KMS-11 (cell line): ENCODE results near the gene SLC1A2.

Experiments used
- H2AFZ ChIP-seq: fragments of 200-600 bp; sonication (generic); 2 replicates; pipeline ENCODE4 v1.6.1; 2016; ENCODE audit warnings: antibody characterized with exemption, mixed run types, low read depth
- H3K27ac ChIP-seq: fragments of 200-600 bp; sonication (generic); 2 replicates; pipeline ENCODE4 v1.6.1; 2016; ENCODE audit warnings: mild to moderate bottlenecking, mixed run types
- H3K27me3 ChIP-seq: fragments of 200-600 bp; sonication (generic); 2 replicates; pipeline ENCODE4 v1.6.1; 2017; ENCODE audit warnings: mild to moderate bottlenecking, low read depth, mixed run types, moderate library complexity; ENCODE audit not compliant: insufficient read depth
- H3K36me3 ChIP-seq: fragments of 200-600 bp; sonication (generic); 2 replicates; pipeline ENCODE4 v1.6.1; 2017; ENCODE audit warnings: mild to moderate bottlenecking, mixed run types; ENCODE audit not compliant: insufficient read depth
- H3K4me1 ChIP-seq: fragments of 200-600 bp; sonication (generic); 2 replicates; pipeline ENCODE4 v1.6.1; 2016; ENCODE audit warnings: mild to moderate bottlenecking, low read depth, mixed run types; ENCODE audit not compliant: poor library complexity, severe bottlenecking
- H3K4me2 ChIP-seq: fragments of 200-600 bp; sonication (generic); 2 replicates; pipeline ENCODE4 v1.7.0; 2016; ENCODE audit warnings: mild to moderate bottlenecking, mixed run types
- H3K4me3 ChIP-seq: fragments of 200-600 bp; sonication (generic); IDR thresholded peaks from 2 replicates; pipeline ENCODE4 v1.6.1; 2017; ENCODE audit warnings: low read depth, low read length, mixed read lengths; ENCODE audit not compliant: insufficient read depth
- H3K79me2 ChIP-seq: fragments of 200-600 bp; sonication (generic); 2 replicates; pipeline ENCODE4 v1.6.1; 2016; ENCODE audit warnings: low read depth, mixed run types; ENCODE audit not compliant: insufficient read depth
- H3K9ac ChIP-seq: fragments of 200-600 bp; sonication (generic); 2 replicates; pipeline ENCODE4 v1.6.1; 2016; ENCODE audit warnings: mild to moderate bottlenecking, mixed run types
- H4K20me1 ChIP-seq: fragments of 200-600 bp; sonication (generic); 2 replicates; pipeline ENCODE4 v1.6.1; 2016; ENCODE audit warnings: mild to moderate bottlenecking, mixed run types; ENCODE audit not compliant: insufficient read depth
- TF ChIP-seq, protein P1 (sequence below): fragments of 200-600 bp; sonication (generic); conservative IDR thresholded peaks from 2 replicates; pipeline ENCODE4 v1.6.1; 2017; ENCODE audit warnings: low read depth, mild to moderate bottlenecking, antibody characterized with exemption, low read length, moderate library complexity, mixed read lengths

Gene SLC1A2

DNA sequence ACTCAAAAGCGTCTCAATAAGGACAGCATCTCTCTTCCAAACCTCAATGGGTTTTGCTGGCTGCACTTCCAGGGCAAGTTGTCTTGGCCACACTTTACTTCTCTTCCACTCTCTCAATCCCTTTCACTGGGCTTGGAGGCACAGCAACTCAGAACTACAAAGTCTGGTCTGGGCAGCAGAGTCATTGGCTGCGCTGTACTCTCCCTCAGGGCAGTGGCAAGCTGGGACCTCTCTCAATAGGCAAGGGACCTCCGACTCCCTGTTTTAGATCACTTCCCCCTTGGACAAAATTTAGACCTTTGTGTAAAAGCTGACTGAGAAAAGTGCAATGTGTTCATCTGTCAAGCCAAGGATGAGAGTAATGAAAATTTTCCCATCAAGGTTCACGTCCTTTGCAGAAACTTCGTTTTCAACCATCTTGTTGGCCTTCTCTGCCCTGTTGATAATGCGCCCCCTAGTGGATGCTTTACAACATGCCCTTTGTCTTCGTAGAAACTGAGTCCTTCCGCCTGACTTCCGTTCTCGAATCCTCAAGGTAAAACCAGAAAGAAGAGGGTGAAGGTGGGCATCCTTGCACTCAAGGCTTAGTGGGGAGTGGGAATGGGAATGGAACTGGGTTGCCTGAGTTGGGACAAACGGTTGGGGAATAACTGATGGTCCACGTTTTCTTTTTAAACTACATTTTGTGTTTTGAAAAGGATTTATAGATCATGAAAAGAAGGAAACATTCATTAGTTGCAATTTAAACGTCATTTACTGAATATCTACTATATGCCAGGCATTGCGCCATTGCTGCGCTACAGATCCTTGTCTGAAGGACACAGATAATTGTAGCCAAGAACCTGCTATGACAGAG lies 181.3 kb downstream of the SLC1A2 start:
- no peak overlapping the region for H3K27ac ChIP-seq
- H2AFZ ChIP-seq = 0 out of 2 replicates have a peak overlapping the region, but pooled peaks have one; percentile 8
- TF ChIP-seq, protein P1, sequence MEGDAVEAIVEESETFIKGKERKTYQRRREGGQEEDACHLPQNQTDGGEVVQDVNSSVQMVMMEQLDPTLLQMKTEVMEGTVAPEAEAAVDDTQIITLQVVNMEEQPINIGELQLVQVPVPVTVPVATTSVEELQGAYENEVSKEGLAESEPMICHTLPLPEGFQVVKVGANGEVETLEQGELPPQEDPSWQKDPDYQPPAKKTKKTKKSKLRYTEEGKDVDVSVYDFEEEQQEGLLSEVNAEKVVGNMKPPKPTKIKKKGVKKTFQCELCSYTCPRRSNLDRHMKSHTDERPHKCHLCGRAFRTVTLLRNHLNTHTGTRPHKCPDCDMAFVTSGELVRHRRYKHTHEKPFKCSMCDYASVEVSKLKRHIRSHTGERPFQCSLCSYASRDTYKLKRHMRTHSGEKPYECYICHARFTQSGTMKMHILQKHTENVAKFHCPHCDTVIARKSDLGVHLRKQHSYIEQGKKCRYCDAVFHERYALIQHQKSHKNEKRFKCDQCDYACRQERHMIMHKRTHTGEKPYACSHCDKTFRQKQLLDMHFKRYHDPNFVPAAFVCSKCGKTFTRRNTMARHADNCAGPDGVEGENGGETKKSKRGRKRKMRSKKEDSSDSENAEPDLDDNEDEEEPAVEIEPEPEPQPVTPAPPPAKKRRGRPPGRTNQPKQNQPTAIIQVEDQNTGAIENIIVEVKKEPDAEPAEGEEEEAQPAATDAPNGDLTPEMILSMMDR = peak; percentile 98

DNA sequence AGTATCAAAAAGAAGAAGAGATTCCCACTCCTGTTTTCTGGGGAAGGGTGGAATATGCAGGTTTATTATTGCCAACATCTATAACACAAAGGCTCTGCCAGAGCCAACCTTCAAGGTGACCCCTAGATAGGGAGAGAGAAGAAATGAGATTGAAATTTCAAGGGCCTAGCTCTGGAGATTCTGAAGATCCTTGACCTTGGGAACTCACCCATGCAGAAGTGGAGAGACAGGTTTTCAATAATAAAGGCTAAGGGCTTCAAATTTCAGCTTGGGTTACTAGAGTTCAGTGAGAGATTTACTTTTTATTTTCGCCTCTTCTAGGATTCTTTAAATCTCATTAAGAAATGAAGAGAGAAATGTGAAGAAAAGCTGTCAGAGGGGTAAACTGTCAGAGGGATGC lies 182.0 kb downstream of the SLC1A2 start:
- Histone ChIP-seq H3K79me2 (no peaks in the 10 kb centered on the region), H3K9ac (no peak overlapping the region), H3K4me3 (no peak overlapping the region), H3K27me3 (no peaks in the 10 kb centered on the region), H3K27ac (no peak overlapping the region), H3K4me1 (no peaks in the 10 kb centered on the region), H3K4me2 (no peak overlapping the region), H4K20me1 (no peaks in the 10 kb centered on the region), H3K36me3 (no peaks in the 10 kb centered on the region), H2AFZ (no peak overlapping the region)
- TF ChIP-seq, protein P1 = no peak

More for the DNA sequence above, 181.3 kb downstream of the SLC1A2 start:
- Histone ChIP-seq H3K36me3 (no peaks in the 10 kb centered on the region), H3K79me2 (no peaks in the 10 kb centered on the region), H3K4me3 (no peak overlapping the region), H3K27me3 (no peaks in the 10 kb centered on the region), H3K9ac (no peak overlapping the region), H3K4me1 (no peaks in the 10 kb centered on the region), H4K20me1 (no peaks in the 10 kb centered on the region), H3K4me2 (no peak overlapping the region)

DNA sequence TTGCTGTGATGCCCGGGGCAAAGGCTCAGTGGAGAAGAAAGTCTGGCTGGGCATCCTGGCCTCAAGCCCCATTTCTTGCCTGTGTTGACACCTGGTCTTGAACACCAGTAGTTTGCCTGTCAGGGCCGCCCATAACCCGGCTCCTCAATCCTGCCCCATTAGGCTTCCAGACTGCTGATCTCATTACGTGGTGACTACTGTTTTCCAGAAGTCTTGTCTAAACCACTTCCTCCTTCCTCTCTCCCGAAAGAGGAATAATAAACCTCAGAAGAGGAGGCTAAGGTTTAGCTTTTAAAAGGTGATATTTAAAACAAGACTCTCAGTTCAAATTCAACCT lies 182.7 kb downstream of the SLC1A2 start:
- Histone ChIP-seq H3K27me3 (no peaks in the 10 kb centered on the region), H3K9ac (no peak overlapping the region), H3K27ac (no peak overlapping the region), H3K79me2 (no peaks in the 10 kb centered on the region), H3K36me3 (no peaks in the 10 kb centered on the region), H2AFZ (no peak overlapping the region), H3K4me3 (no peak overlapping the region), H3K4me1 (no peaks in the 10 kb centered on the region), H4K20me1 (no peaks in the 10 kb centered on the region), H3K4me2 (no peak overlapping the region)
- TF ChIP-seq, protein P1 = no peak

DNA sequence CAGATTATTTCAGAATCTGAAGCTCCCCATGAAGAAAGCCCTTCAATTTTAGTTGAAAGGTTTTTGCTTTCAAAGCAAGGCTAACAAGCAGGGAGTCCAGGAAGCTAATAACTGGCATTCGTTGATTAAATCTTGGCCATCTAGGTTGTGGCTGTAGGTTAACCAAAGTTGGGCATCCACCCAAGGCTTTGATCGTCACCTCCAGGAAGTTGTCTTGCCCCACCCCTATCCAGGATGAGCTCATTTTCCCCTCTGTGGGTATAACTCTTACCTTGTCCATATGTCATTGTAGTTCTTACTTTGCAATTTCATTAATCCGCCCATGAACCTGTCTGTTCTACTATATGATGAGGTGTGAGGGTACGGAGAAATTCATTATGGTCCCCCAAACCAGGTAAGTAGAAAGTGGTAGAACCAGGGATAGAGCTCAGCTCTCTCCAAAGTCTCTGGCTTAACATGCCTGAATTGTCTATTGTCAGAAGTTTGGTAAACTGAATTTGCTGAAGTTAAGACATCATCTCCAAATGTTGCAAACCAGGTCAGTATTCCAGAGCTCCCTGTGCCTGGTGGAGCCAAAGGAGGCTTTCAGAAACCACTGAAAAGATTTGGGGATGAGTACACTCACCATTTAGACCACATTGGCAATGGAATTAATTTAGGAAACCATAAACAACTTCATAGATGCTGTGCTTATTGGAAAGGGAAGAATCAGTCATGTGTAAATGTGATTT lies 183.3 kb downstream of the SLC1A2 start:
- Histone ChIP-seq H3K27ac (no peak overlapping the region), H3K79me2 (no peaks in the 10 kb centered on the region), H3K4me1 (no peaks in the 10 kb centered on the region), H3K9ac (no peak overlapping the region), H3K4me2 (no peak overlapping the region), H4K20me1 (no peaks in the 10 kb centered on the region), H3K4me3 (no peak overlapping the region), H3K36me3 (no peaks in the 10 kb centered on the region), H3K27me3 (no peaks in the 10 kb centered on the region), H2AFZ (no peak overlapping the region)
- TF ChIP-seq, protein P1 = no peak
